GM21786 (cell line): Measurements from ENCODE around the gene C2CD3.
"Not testable (repeated sequence)": the region's sequence is repeated elsewhere in the genome, so short reads cannot be mapped to it uniquely, and the experiment has no call there.

Source experiments
- ATAC-seq: cut with Tn5 transposase; IDR thresholded peaks from one replicate; pipeline ENCODE4 v1.9.1; 2021; ENCODE audit not compliant: unreplicated experiment

Gene C2CD3

DNA sequence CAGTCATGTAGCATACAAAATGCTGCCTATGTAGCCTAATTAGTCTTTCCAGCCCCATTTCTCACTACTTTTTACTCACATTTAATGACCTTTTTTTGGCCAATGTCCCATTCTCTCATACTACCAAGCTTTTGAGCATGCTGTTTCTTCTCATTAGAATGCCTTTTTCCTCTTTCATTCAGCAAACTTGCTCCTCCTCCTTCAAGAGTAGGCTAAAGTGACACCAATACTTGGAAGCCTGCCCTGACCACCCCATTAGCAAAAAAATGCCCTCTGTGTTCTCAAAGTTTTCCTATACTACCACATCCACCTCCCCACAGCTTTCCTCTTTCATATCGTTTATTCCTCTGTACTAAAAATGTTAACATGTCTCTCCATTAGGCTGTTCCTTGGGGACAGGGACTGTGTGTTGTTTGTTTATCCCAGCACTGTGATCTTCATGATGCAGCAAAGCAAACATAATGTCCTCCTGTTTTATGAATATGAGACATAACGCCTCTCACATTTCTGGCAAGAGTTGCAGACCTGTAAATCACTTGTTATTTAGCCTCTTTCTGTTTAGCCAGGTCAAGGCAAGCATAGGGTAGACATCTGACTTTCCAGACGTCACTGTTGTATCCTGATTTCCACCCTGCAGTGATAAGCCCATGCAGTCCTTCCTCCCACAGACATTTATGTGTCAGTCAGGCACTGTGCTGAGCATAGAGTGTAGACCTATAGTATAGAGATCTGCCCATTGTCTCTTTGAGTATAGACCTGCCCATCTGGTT lies 99.9 kb downstream of the C2CD3 start:
- no peak for ATAC-seq

DNA sequence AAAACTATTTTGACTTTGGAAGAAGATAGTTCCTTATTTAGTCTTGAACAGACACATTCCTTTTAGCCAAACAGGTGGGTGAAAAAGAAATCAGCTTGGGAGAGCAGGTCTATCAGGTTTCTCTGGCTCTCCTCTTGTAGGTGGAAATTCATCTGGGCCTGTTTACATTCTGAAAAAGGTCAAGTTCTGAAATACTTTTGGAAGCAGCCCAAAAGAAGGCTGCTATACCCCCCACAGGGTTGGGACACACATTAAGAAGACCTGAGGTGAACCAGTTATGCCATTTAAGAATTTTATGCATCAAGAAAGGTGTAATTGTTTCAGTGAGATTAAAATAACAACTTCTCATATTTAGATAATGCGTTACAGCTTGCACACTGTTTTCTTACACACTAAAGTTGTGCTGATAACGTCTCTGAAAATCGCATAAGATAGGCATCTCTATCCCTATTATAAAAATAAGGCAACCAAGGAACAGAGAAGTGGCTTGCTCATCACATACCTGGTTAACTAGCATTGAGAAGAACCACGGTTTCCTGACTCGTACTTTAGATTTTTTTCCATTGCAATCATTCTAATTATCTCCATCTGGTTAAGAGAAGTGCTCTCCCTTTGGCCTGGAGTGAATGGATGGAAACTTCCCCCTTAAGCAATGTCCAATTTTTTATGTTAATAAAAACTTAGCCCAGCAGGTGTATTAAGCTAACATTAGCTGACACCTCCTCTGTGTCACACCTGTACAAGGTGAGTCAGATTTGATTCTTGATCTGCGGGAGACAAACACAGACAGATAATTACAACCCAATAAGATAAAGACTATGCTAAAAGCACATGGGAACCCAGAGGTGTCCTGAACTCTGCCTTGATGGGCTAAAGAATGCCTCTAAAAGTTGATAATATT lies 101.4 kb downstream of the C2CD3 start:
- ATAC-seq: no peak

DNA sequence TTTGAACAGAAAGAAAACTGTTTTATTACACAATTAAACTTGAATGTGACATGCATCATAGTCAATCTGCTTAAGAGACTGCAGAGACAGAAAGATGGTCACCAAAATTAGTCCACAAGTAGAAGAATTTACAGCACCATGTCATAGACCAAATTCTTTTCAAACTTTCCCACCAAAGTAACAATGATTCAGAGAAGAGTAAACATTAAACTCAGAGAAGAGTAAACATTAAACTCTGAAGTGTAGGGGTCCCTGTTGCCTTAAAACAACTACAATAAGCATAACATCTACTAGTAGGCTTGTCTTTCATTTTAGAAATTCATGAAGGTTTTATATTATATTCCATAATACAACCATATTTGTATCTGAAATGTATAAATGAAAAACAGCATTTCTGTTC lies 104.1 kb downstream of the C2CD3 start:
- ATAC-seq: not testable (repeated sequence)

DNA sequence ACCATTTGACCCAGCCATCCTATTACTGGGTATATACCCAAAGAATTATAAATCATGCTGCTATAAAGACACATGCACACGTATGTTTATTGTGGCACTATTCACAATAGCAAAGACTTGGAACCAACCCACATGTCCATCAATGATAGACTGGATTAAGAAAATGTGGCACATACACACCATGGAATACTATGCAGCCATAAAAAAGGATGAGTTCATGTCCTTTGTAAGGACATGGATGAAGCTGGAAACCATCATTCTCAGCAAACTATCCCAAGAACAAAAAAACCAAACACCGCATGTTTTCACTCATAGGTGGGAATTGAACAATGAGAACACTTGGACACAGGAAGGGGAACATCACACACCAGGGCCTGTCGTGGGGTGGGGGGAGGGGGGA lies 105.3 kb downstream of the C2CD3 start:
- not testable (repeated sequence) for ATAC-seq

DNA sequence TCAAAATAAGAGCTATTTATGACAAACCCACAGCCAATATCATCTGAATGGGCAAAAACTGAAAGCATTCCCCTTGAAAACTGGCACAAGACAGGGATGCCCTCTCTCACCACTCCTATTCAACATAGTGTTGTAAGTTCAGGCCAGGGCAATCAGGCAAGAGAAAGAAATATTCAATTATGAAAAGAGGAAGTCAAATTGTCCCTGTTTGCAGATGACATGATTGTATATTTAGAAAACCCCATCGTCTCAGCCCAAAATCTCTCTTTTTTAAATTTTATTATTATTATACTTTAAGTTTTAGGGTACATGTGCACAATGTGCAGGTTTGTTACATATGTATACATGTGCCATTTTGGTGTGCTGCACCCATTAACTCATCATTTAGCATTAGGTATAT lies 107.2 kb downstream of the C2CD3 start:
- ATAC-seq: not testable (repeated sequence)

DNA sequence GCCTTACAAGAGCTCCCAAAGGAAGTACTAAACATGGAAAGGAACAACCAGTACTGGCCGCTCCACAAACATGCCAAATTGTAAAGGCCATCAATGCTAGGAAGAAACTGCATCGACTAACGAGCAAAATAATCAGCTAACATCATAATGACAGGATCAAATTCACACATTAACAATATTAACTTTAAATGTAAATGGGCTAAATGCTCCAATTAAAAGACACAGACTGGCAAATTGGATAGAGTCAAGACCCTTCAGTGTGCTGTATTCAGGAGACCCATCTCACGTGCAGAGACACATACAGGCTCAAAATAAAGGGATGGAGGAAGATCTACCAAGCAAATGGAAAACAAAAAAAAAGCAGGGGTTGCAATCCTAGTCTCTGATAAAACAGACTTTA lies 109.2 kb downstream of the C2CD3 start:
- not testable (repeated sequence) for ATAC-seq

DNA sequence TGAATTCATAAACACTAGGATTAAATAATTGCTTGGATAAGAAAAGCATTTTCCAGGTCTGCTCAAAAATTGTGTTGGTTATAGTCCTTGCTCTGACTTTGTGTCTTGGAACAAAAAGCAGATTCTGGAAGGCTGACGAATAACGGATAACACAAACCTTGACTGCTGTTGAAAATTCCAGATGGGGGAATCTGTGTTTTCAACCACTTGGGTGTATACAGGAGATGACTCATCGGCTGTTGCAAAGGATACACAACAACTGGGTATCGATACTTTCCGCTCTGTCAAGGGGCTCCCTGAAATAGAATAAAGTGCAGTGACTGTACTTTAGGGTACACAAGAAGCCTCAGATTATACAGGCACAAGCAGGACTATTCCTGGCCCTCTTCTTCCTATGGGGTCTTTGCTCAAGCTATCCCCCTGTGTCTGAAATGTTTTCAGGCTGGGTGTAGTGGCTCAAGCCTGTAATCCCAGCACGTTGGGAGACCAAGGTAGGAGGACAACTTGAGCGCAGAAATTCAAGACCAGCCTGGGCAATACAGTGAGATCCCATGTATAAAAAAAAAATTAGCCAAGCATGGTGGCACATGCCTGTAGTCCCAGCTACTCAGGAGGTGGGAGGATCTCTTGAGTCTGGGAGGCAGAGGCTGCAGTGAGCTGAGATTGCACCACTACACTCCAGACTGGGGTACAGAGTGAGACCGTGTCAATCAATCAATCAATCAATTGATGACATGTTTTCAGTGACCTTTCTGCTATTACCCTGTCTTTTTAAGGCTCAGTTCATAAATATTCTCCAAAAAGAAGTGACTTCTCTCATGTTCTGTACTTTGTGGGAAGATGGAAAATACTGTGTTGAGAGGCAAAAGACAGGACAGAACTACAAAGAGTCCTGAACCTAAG lies 113.3 kb downstream of the C2CD3 start:
- no peak for ATAC-seq

DNA sequence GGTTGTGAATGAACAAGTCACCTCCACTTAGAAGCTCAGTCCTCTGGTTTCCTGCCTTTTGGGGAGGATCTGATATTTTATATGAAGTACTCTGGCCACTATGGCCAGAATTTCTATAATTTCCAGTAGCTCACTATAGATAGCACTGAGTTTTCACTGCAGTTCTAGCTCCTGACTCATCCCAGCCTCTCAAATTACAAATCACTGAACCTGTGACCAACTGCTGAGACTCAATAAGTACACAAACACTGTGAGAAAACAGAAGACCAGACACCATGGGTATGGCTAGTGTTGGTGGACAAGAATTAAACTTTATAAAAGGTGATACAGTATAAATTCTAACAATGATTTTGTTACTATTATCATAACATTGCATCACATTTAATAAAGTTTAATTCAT lies 114.9 kb downstream of the C2CD3 start:
- no peak for ATAC-seq

DNA sequence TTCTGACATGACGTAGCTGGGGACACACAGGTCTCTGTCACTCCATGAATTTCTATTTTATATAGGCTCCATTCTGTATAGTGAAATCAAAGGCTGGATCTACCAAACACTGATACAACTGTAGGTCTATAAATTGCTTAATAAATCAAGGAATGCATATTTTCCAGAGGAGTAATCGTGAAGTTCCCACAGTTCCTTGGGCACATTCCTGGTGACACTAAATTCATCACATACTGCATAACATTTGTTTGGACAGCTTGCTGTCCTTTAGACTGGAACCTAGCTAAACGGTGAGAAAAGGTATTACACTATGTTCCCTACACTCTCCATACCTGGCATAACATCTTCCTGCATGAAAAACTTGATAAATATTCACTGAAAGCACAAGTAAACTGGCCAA lies 120.3 kb downstream of the C2CD3 start:
- no peak for ATAC-seq

DNA sequence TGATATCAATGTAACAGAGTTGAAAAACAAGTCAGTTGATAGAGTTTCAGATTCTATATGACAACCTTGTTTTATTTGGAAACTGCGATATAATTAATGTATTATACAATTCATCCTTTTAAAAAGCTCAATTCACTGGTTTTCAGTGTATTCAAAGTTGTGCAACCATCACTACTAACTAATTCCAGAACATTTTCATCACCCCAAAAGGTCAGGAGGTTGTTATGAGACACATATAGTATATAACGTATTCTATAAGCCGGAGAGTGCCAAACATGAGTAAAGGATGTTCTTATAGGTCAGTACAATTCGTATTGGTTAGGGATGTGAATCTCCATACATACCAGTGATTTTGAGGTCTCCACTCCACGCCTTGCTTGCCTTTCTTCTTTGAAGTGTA lies 121.8 kb downstream of the C2CD3 start:
- no peak for ATAC-seq

DNA sequence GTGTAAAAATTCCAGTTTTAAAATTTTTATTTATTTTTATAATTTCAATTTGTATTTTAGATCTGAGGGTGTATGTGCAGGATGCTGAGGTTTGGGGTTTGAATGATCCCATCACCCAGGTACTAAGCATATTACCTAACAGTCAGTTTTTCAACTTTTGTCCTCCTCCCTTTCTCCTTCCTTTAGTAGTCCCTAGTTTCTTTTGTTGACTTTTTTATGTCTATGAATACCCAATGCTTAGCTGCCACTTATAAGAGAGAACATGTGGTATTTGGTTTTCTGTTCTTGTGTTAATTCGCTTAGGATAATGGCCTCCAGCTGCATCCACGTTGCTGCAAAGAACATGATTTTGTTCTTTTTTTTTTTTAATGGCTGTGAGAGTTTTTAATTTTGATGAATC lies 126.3 kb downstream of the C2CD3 start:
- no peak for ATAC-seq

DNA sequence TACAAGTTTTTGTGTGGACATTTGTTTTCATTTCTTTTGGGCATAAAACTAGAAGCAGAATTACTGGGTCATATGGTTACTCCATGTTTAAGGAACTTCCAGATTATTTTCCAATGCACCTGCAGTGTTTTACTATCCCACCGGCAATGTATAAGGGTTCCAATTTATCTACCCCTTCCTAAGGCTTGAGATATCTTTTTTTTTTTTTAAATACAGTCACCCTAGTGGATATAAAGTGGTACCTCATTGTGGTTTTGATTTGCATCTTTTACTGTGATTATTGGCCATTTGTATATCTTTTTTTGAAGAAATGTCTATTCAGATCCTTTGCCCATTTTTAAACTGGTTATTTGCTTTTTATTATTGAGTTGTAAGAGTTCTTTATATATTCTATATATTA lies 127.4 kb downstream of the C2CD3 start:
- no peak for ATAC-seq

DNA sequence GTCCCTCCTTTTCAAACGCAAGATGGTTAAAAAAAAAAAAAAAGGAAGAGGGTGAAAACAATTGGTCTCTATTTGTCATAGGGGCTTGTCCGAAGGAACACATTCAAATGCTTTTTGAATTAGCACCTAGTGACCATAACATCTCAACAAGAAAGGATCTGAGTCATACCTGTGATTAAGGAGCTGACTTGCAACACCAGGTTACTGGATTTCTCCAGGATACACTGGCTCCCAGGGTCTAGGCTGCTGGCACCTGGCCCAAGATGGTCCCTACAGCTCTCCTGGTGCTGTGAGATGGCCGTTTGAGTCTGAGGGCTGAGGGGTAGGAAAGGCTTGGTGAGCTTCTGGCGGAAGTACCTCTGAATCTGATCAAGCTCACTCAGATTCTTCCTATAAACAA lies 133.5 kb downstream of the C2CD3 start:
- no peak for ATAC-seq

DNA sequence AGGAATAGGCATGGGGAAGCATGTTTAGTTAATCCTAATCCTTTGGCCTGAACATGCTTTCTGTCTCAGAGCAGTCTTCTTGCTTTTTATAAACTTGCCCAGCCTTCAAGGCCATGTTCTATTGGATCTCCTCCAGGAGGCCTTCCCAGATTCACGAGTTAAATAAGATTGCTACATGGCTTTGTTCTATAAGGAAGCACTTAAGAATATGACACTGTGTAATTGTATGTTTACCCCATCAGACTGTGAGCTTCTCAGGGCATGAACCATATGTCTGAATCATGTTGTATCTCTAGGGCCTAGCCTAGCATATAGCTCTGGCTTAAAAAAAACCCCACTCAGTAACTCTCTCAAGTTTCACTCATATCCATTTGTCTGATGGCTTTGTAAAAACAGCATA lies 135.5 kb downstream of the C2CD3 start:
- ATAC-seq: no peak

DNA sequence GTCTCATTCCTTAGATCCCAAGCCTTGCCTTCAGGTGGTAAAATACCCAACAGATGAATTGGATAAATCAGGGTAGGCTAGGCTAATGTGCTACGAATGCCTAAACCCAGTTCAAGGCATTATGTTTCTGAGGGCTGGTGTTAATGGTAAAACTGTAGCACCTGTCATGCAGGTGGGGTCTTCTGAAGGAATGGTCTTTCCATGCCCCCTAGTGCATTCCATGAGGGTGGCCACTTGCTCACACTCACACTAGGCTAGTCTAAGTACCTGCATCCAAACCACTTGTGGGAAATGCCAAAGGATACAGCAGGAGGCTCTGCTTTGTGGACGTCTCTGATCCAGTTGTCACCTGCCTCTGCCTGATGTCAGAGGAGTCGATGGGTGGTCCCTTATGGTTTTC lies 137.8 kb downstream of the C2CD3 start:
- no peak for ATAC-seq

DNA sequence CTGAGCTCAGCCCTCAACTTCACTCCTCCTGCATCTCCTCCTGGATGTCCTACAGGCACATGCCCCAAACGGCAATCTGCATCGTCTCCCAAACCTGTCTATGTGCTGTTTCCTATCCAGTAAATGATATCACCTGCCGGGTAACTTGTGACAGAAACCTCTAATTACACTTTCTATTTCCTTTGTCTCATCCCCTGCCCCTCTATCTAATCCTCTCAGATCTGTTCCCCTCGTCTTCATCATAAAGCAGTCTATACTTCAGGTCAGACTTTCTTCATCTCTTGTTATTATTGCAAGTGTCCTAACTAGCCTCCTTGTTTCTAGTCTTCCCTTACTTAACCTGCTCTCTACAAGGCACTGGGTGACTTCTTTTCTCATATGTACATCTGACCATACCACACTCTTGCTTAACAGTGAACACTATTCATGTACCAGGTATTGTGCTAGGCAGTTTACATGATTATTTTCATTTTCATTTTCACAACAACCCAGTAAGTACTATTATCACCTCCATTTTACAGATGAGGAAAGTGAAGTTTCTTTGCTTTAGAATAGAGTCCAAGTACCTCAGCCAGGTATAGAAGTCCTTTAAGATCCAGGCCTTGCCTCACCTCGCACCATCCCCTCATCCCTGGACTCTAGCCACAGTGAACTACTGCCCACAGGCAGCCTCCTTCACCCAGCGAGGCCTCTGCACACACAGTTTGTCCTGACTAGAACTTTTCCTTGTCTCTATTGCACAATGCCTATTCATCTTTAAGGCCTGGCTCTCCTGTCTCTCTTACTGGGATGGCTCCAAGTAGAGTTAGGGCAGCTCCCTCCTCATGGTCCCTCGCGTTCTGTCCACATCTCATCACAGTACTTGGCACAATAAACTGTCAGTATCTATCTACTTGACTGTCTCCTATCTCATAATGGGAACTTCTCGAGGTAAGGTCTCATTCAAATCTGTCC lies 139.8 kb downstream of the C2CD3 start:
- ATAC-seq: no peak

DNA sequence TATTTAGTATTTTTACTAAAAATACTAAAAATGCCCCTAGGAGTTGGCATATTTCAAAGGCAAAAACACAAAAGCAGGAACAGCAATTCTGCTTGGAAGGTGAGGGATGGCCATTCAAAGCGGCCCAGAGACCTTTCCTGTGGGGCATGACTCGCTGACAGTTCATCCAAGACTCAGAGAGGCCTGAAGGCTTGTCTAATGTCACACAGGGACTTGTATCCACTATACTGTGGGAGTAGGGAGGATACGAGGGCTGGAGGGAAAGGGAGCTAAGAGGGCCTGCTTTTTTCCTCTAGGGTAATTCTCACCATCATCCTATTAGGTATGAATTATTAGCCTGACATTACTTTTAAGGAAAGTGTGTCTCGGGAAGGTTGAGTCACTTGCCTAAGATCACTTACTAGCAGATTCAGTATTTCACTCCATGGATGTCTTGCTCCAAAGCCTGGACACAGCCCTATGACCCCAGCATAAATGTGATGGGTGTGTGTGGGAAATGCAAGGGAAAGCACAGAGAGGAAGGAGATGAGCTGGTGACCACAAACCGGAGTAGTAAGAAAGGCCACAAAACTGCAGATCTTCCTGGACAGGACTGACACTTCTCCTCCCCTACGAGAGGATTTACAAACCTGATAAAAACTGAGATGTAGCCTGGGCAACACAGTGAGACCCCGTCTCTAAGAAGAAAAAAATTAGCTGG lies 145.2 kb downstream of the C2CD3 start:
- no peak for ATAC-seq

DNA sequence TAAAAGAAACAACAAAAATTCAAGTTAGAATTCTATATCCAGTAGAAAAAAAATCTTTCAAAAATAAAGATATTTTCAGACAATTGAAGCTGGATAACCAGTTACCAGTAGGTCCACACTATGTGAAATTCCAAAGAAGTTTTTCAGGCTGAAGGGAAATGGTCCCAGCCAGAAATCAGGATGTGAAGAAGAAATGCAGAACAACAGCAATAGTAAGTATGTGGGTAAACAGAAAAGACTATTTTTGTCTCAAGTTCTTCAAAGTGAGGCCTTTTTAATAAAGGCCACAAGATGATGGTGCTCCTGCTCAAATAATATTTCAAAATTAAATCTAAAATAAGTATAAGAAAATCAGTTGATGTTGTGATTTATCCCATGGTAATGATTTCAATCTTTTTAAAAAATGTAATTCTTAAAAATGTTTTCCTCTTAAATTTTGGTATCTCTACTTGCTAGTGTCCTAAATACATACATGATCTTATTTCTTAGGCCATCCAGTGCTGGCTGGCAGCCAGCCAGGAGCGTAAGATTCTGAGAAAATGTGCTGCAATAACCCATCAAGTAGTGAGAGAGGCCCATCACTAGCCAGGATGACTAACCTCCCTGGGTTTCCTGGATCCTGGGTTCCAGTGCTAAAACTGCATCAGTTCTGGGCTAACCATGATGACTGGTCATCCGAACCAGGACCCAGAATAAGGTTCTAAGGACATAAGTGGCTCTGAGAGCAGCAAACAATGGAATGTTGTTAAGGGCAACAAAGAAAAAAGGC lies 146.4 kb downstream of the C2CD3 start:
- no peak for ATAC-seq

DNA sequence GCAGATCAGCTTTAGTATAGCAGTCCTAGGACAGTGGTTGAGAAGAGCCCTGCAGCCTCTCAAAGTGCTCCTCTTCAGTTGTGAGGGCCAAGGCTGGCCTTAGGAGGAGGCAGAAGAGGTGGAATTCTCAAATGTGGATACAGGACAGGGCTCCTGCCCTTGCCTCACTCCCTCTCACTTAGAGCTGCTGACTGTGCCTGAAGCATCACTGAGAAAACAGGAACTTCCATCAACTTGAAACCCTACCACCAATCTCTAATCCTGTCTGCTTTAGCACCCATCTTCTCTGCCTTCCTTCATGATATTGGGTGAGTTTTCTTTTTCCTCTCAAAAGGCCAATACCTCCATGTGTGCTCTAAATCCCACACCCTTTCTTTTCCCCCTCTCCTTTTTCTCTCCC lies 147.5 kb downstream of the C2CD3 start:
- no peak for ATAC-seq
